GM12864 (cell line): ENCODE results near the gene MAD2L2.

Experiments
- DNase-seq: peaks from one replicate; pipeline ENCODE4 v3.0.0-alpha.2; 2011; ENCODE audit warnings: low read depth
- H3K4me3 ChIP-seq: 2 replicates; pipeline ENCODE4 v1.5.1; 2011; ENCODE audit warnings: mild to moderate bottlenecking, low read depth, low read length, control low read depth
- TF ChIP-seq, protein P1 (sequence below): IDR thresholded peaks from 2 replicates; pipeline ENCODE4 v1.5.1; 2011; ENCODE audit warnings: low read depth, mild to moderate bottlenecking, moderate library complexity, low read length, control low read depth, inconsistent platforms; ENCODE audit errors: missing control alignments

Gene MAD2L2

DNA sequence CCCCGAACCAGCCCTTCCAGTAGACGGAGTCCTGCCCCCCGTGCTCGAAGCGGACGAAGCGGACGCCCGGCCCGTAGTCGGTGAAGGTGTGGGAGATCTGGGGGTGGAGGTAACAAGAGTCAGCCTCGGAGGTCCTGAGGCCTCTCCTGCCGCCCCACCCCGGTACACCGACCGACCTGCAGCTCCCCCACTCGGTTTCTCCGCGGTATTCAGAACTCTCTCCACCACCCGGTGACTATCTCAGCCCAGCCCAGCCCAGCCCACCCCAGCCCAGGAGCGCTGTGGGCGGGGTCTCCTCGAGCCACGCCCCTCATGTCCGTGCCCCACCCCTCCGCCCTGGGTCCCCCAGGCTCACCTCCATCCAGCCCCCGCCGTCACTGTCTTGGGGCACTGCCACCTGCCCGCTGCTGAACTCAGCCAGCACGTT, 32.2 kb downstream of the MAD2L2 start:
- TF ChIP-seq, protein P1, sequence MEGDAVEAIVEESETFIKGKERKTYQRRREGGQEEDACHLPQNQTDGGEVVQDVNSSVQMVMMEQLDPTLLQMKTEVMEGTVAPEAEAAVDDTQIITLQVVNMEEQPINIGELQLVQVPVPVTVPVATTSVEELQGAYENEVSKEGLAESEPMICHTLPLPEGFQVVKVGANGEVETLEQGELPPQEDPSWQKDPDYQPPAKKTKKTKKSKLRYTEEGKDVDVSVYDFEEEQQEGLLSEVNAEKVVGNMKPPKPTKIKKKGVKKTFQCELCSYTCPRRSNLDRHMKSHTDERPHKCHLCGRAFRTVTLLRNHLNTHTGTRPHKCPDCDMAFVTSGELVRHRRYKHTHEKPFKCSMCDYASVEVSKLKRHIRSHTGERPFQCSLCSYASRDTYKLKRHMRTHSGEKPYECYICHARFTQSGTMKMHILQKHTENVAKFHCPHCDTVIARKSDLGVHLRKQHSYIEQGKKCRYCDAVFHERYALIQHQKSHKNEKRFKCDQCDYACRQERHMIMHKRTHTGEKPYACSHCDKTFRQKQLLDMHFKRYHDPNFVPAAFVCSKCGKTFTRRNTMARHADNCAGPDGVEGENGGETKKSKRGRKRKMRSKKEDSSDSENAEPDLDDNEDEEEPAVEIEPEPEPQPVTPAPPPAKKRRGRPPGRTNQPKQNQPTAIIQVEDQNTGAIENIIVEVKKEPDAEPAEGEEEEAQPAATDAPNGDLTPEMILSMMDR = no peak
- H3K4me3 ChIP-seq = no peak overlapping the region
- no peak for DNase-seq

GRCh38 chr1:11648039-11648438, 32.9 kb downstream of the MAD2L2 start:
- no peak for DNase-seq
- H3K4me3 ChIP-seq = no peak overlapping the region
- TF ChIP-seq, protein P1 = no peak

- H3K4me3 ChIP-seq = no peak overlapping the region
- no peak for DNase-seq
- TF ChIP-seq, protein P1 = no peak
Measured at GRCh38 chr1:11647333-11647732, 33.6 kb downstream of the MAD2L2 start.

DNA sequence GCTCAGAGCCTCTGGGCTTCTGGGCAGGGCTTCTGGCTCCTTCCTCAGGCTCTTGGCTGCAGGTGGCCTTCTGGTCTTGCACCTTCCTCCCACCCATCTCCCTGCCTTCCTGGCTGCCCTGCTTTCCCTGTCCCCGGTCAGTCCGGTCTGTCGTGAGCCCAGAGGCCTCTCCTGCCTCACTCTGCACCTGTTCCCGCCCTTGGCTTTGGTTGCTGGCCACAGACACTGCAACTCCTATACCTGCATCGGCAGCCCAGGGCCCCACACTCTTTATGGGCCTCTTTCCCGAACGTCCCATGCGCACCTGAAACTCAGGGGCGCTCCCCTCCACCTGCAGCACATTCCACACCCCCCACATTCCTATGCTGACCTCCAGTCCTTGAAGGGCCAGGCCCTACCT, 34.6 kb downstream of the MAD2L2 start:
- no peak overlapping the region for H3K4me3 ChIP-seq
- TF ChIP-seq, protein P1 = no peak
- no peak for DNase-seq

DNA sequence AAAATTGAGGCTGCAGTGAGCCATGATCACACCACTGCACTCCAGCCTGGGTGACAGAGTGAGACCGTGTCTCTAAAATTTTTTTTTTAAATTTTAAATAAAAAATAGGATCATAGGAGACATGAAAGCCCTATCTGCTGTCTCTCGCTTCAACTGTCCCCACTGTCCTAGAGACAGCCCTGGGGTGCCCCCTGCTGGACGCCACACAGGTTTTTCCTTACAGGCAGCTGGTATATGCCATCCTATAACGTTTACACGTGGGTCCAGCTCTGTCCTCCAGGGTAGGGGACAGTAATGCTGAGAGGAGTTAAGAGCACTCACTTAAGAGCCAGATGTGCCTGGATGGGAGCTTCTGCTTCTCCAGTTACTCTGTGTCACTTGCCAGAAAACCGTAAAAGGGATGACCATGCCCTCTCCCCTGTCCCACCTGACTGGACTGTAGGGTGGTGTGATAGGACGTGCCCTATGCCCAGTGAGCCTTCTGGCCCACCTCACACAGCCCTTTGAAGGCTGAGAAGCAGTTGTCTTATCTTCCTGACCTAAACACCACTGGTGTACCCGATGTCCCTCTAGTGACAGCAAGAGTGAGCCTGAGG, 35.2 kb downstream of the MAD2L2 start:
- H3K4me3 ChIP-seq = no peak overlapping the region
- TF ChIP-seq, protein P1 = peak; percentile 83
- no peak for DNase-seq

GRCh38 chr1:11645270-11645669, 35.7 kb downstream of the MAD2L2 start:
- DNase-seq = no peak
- TF ChIP-seq, protein P1 = no peak
- H3K4me3 ChIP-seq = no peak overlapping the region

GRCh38 chr1:11643782-11644181, 37.2 kb downstream of the MAD2L2 start:
- no peak for DNase-seq
- no peak overlapping the region for H3K4me3 ChIP-seq
- TF ChIP-seq, protein P1 = no peak
